Rectal smooth muscle tissue (tissue), 1 donor: Measurements from ENCODE around the gene CIAPIN1.

Source experiments
- H3K27ac ChIP-seq: one replicate; pipeline ENCODE4 v1.7.0; 2013; ENCODE audit warnings: low read depth, low read length, inconsistent platforms
- H3K27me3 ChIP-seq: one replicate; pipeline ENCODE4 v1.7.0; 2013; ENCODE audit warnings: low read length; ENCODE audit not compliant: control insufficient read depth, insufficient read depth
- H3K36me3 ChIP-seq: one replicate; pipeline ENCODE4 v1.7.0; 2013; ENCODE audit warnings: low read length; ENCODE audit not compliant: control insufficient read depth, insufficient read depth
- H3K4me1 ChIP-seq: one replicate; pipeline ENCODE4 v1.7.0; 2013; ENCODE audit warnings: low read length; ENCODE audit not compliant: control insufficient read depth, insufficient read depth
- H3K4me3 ChIP-seq: one replicate; pipeline ENCODE4 v1.7.0; 2013; ENCODE audit warnings: low read length
- H3K9ac ChIP-seq: one replicate; pipeline ENCODE4 v1.7.0; 2013; ENCODE audit warnings: low read length

CIAPIN1 gene

DNA sequence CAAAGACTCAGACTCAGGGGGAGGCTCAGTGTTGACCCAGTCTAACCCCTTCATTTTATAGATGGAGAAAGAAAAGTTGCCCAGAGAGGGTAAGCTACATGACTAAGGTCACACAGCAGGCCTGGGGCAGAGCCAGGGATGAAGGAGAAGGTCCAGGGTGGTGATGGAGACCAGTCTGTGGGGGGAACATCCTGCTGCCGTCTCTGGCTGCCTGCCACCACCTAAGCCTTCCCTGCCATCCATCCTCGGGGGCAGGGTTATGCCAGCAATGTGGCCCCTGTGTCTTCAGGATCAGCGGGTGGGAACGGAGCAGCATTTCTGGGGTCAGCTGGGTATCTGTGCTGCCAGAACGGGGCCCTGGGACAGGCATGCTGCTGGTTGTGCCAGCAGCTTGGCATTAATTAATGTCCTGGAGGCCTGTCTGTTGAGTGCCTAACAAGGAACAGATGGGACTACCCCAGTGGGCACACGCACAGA lies 33.6 kb upstream of the CIAPIN1 start:
- no peak overlapping the region for H3K27ac ChIP-seq
- no peaks in the 10 kb centered on the region for H3K27me3 ChIP-seq
- peaks cover 2% of the 10 kb centered on the region for H3K36me3 ChIP-seq
- no peak overlapping the region for H3K4me3 ChIP-seq
- H3K9ac ChIP-seq, result no peak overlapping the region
- no peaks in the 10 kb centered on the region for H3K4me1 ChIP-seq

DNA sequence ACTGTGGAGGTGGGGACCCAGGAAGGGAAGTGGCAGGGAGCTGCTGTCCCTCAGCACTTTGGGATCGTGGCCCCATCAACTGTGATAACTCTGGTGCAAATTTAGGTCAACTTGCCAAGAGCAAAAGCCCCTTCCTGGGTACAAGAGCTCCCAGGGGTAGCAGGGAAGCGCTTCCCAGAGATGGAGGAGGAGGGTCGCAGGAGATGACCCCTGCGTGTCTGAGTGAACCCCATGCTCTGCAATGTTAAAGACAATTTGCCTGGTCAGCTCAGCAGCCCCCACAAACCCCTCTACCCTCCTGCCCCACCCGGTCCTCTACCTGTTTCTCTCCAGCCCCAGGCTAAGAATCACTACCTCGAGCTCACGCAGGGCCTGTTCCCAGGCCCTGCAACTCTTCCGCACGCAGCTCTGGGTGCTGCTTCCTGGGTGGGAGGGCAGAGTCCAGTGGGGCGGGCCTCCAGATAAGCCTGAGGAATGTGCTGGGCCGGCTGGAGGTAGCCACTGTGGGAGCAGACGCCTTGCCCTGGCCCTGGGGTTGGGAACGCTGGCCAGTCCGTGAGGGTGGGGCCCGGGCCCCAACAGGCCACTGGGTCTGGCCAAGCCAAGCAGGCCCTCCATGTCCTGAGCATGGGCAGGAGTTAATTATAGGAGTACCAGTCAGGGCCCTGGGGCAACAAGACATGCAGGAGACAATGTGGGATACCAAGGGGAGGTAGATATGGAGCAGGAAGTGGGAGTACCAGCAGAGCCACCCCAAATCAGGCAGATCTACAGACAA lies 33.0 kb upstream of the CIAPIN1 start:
- Histone ChIP-seq H3K27ac (no peak overlapping the region), H3K36me3 (peaks cover 2% of the 10 kb centered on the region), H3K4me3 (peak overlapping the region; percentile 69), H3K27me3 (no peaks in the 10 kb centered on the region), H3K4me1 (no peaks in the 10 kb centered on the region), H3K9ac (no peak overlapping the region)

DNA sequence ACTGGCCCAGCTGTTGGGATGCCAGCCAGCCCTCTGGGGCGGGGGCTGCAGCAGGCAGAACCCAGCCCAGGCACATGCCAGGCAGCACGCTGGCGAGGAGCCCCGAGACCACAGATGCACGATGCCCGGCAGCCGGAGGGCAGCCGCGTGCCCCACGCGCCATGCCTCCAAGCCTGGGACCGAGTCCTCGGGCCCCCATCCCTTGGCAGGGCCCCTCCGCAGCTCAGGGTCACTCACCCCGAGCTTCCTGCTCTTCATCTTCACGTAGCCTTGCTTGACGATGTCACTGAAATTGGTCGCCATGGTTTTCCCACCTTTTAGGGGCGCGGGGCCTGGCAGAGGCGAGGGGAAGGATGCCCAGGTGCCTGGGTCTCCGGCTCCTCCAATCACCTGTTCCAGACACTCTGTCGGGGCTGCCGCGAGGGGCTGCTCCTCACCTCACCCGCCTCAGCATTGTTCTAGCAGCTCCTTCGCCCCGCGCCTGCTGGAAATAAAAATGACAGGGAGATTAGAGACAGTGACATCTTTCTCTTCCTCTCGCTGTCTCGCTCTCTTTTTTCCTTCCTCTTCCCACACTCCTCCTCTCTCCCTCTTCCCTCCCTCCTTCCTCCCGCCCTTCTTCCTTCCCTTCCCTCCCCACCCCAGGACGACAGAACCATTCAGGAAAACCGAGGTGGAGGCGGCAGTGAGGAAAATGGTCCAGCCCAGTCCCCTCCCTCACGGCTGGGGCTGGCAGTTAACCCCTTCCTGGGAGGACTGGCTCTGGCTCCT lies 32.2 kb upstream of the CIAPIN1 start:
- H3K9ac ChIP-seq, result no peak overlapping the region
- H3K36me3 ChIP-seq, result peaks cover 6% of the 10 kb centered on the region
- no peaks in the 10 kb centered on the region for H3K4me1 ChIP-seq
- H3K4me3 ChIP-seq, result peak overlapping the region; percentile 69
- no peaks in the 10 kb centered on the region for H3K27me3 ChIP-seq
- H3K27ac ChIP-seq, result no peak overlapping the region

DNA sequence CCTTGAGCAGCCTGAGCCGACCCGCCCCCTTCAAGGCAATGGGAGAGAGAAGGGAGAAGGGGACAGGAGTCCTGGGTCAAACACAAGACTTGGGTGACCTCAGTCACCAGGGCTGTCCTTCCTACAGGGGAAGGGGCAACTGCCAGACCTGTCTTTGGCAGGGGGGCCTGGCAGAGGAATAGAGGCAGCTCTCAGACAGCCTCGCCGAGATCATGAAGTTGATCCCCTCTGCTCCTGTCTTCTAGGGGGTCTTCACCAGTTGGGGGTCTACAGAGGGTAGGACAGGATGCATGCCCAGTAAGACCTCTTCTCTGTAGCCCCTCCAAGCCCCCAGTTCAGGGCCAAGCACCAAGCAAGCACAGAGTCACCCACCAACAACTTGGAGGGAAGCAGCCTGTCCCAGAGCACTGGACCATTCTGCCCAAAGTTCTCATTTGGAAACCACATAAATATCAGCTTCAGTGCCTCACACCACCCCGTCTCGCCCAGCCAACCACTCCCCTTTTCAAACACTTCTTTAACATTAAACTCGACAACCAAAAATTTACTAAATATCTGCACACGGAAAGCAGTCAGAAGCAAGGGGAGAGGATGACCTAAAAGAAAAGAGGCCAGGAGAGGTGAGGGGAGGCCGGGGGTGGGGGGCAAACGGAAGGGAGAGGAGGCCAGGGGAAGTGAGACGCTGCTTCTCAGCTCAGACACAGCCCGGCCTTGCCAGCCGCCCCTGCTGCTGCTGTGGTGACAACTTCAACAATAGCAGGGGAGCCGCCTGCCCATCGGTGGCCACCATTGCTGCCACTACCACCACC lies 31.4 kb upstream of the CIAPIN1 start:
- Histone ChIP-seq H3K36me3 (peaks cover 6% of the 10 kb centered on the region), H3K4me1 (no peaks in the 10 kb centered on the region), H3K9ac (no peak overlapping the region), H3K27me3 (no peaks in the 10 kb centered on the region), H3K4me3 (peak overlapping the region; percentile 69), H3K27ac (no peak overlapping the region)

DNA sequence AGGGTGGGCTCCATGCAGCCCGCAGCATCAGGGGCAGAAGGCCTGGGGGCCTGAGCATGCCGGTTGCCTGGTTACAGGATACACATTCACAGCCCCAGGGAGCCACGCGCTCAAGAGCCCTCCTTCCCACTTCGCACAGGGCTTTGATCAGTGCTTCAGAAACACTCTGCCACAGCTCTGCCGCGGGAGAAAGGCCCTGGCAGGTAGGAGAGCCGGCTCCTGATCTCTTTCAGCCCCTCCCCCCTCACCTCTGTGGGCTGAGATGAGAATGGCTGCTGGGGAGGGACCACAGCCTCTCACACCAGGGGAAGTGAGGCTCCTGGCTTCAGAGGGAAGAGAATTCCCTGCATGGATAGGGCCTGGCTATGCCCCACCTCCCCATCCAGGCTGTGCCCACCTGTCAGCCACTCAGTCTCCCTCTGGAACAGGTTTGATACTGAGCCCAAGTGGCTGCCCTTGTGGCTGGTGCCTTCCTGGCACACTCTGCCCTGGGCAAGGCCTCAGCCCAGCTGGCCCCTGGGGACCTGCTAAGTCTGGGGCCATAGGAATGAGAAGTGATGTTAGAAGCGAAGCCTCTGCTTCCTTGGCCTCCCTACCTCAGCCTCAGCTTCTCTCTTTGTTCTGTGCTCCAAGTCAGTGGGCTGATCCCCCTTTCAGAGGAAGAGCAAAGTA lies 30.5 kb upstream of the CIAPIN1 start:
- peaks cover 6% of the 10 kb centered on the region for H3K36me3 ChIP-seq
- H3K9ac ChIP-seq, result no peak overlapping the region
- no peaks in the 10 kb centered on the region for H3K27me3 ChIP-seq
- H3K27ac ChIP-seq, result no peak overlapping the region
- H3K4me1 ChIP-seq, result no peaks in the 10 kb centered on the region
- H3K4me3 ChIP-seq, result no peak overlapping the region

DNA sequence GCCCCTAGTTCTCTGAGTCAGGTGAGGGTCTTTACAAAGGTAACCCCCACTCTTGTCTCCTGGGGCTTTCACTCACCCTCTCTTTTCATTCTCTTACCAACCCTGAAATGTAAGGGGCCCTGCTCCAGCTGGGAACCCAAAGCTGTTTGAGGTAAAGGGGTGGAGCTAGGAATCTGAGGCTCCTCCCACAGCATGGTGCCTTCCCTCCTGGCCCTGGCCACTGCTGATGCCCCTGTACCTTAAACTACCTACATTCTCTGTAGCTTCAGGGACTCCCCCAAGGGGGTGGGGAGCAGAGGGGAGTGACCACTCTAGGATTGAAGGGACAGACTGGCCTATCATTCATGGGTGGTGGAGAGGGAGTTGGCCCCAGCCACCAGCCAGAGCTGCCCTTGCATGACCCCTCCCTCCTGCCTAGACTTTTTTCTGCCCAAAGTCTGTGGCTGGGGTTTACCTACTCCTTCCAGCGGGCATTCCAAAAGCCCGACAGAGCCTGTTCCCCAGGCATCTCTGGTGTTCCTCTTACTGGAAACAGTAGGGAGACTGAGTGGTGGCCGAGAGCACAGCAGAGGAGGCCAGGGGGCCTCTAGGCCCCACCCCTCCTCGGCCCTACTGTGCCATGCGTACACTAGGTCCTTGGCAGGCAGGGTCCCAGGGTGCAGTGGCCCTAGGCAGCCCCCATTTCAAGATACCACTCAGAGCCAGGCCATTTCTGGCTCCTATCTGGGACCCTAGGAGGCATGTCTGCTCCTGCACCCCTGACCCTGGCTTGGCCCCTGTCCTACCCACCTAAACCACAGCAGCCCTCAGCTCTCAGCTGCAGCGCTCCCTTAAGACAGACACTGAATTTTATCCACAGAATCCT lies 29.6 kb upstream of the CIAPIN1 start:
- Histone ChIP-seq H3K36me3 (peaks cover 10% of the 10 kb centered on the region), H3K9ac (no peak overlapping the region), H3K27me3 (no peaks in the 10 kb centered on the region), H3K27ac (no peak overlapping the region), H3K4me3 (no peak overlapping the region), H3K4me1 (no peaks in the 10 kb centered on the region)

DNA sequence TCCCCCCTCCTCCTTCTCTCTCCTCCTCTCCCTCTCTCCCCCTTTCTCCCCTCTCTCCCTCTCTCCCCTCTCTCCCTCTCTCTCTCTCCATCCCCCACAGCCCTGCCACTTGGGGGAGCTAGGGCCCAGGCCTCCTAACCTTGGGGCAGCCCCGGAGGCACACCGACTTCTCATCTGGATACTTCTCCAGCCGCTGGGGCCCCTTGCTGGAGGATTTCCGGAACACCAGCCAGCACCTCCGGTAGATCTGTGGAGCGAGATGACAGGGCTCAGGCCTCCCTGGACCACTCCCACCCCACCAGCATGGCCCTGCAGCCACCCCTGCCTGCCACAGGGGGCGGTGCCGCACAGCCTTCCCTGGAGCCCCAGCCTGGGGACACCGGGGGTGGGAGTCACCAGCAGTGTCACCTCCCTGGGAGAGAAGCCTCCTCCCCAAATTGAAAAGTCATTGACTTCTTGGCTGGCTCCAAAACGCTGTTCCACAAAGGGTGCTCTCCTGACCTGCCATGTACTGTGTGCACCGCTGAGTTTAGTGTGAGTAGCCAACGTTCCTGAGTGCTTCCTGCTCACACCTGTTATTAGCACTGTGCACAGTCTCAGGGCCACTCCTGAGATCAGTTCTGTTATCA lies 28.6 kb upstream of the CIAPIN1 start:
- Histone ChIP-seq H3K27me3 (no peaks in the 10 kb centered on the region), H3K27ac (no peak overlapping the region), H3K9ac (no peak overlapping the region), H3K36me3 (peaks cover 10% of the 10 kb centered on the region), H3K4me3 (no peak overlapping the region), H3K4me1 (no peaks in the 10 kb centered on the region)

DNA sequence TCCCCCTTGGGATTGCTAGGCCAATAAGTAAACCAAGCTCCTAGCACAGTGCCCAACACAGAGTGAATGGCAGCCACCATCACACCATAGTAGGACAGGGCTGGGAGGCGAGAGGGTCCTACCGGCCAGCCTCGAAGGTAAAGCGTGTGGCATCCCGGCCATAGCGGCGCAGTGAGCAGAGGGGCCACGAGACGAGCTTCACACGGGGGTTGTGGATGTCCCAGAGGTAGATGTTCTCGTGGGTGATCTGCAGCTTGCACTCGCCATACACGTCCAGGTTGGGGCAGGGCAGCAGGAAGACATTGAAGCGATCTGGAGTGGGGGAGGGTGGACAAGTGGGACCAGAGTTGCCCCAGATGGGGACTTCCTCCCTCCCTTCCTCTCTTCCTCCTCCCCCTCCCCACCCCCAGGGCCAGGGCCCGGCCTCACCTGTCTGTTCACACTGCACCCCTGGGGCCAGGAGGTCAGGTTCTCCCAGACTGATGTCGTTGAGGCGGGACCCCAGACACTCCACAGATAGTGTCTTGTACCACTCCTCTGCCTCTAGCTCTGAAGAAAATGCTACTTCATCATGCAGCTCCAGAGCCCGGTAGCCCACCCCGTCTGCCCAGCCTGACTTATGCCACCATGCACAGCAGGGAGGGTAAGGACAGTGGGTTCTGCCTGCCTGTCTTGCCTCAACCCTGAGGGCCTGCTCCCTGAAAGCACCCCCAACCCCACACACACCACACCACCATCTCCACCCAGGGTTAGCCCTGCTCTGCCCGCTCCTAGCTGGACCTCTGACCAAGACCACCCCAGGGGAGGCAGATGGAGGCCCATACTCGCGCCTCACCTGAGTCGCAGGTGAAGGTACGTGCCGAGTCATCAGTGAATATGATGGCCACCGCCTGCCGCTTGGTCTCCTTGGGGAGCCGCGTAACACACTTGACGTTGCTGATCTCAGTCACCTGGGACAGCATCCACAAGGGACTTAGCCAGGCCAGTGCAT lies 27.8 kb upstream of the CIAPIN1 start:
- H3K4me1 ChIP-seq, result no peaks in the 10 kb centered on the region
- H3K27ac ChIP-seq, result no peak overlapping the region
- H3K27me3 ChIP-seq, result no peaks in the 10 kb centered on the region
- H3K4me3 ChIP-seq, result no peak overlapping the region
- H3K9ac ChIP-seq, result no peak overlapping the region
- H3K36me3 ChIP-seq, result peaks cover 18% of the 10 kb centered on the region

DNA sequence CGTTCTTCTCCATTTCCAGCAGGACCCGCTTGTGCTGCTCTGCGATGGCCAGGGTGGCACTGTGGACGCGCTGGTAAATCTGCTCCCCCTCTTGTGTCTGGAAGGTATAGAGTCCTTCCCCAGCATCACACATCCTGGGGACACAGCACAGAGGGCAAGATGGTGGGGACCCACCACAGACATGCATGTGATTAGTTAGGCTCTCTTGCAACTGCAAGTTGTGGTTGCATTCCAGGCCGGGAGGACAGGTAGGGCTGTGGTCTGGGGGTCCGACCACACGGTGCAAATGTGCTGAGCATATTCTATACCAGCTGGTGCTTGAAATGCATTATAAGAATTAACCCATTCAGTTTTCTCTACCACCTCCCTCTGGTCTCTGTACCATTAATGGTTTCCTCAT lies 26.7 kb upstream of the CIAPIN1 start:
- H3K27ac ChIP-seq, result no peak overlapping the region
- no peaks in the 10 kb centered on the region for H3K27me3 ChIP-seq
- peaks cover 26% of the 10 kb centered on the region for H3K36me3 ChIP-seq
- no peak overlapping the region for H3K9ac ChIP-seq
- no peaks in the 10 kb centered on the region for H3K4me1 ChIP-seq
- no peak overlapping the region for H3K4me3 ChIP-seq

DNA sequence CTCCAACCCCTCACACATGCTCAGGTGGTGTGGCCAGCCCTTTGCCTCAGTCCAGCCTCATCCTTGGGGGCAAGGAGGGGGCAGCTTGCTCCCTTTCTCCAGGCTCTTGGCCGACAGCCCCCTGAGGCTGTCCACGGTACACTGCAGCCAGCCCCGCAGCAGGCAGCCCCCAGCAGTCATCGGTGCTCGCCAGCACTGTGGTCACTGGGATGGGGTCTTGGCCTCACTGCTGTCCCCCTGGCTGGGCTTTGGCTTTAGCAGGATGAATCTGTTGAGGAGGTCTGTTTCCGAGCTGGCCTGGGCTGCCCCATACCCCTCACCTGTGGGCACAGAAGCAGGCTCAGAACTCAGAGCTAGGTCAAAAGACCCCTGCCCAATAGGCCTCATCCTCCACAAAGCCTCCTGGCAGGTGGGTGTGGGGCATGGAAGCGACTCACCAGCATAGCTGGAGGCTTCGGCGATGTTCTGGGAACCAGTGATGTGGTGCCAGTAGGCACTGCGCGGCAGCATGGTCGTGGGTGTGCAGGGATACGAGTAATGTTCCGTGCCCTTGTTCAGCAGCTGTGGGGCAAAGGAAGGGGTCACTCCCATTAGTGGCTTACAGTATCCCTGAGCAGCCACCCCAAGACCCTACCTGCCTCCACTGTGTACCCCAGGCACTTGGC lies 26.1 kb upstream of the CIAPIN1 start:
- Histone ChIP-seq H3K27me3 (no peaks in the 10 kb centered on the region), H3K9ac (no peak overlapping the region), H3K27ac (no peak overlapping the region), H3K36me3 (peaks cover 30% of the 10 kb centered on the region), H3K4me1 (no peaks in the 10 kb centered on the region), H3K4me3 (no peak overlapping the region)
